Measurements from ENCODE around the gene RAB40C.
A peak's percentile ranks its signal among the peaks of the same experiment; 100 is the strongest.

RAB40C gene

DNA sequence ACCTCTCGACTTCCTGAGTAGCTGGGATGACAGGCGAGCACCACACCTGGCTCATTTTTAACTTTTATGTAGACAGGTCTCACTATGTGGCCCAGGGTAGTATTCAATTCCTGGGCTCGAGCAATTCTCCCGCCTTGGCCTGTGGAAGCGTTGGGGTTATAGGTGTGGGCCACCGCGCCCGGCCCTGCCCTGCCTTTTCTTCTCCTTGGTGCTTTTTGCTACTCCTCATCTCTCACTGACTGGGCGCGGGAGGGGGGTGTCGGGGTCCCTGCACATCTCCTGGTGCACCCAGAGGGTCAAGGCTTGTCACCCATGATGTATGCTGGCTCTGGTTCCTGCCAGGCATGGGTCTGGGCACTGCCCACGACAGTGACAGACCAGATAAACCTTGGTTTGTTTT, 54.7 kb downstream of the RAB40C start:
- Histone ChIP-seq H3K4me1 (ENCODE audit: control insufficient read depth in 1 of 2, insufficient read depth in 2 of 2, low read length in 2 of 2) (peaks cover 20 to 33% of the 10 kb centered on the region in 2 experiments), H2BK5ac (ENCODE audit: low read depth, low read length, poor library complexity) (no peak overlapping the region), H3K9ac (ENCODE audit: low read length) (no peak overlapping the region), H3K18ac (ENCODE audit: low read length) (no peak overlapping the region), H3K14ac (ENCODE audit: low read length) (no peak overlapping the region), H4K91ac (ENCODE audit: low read depth, low read length) (no peak overlapping the region), H4K12ac (ENCODE audit: low read depth, low read length) (no peak overlapping the region), H2AK5ac (ENCODE audit: low read length) (no peak overlapping the region), H3K79me2 (ENCODE audit: control insufficient read depth, insufficient read depth, low read length, poor library complexity) (peaks cover 11% of the 10 kb centered on the region), H3K4ac (ENCODE audit: low read depth, low read length) (no peak overlapping the region), H4K8ac (ENCODE audit: low read depth, low read length) (no peak overlapping the region), H3K27ac (ENCODE audit: low read depth, low read length) (no peak overlapping the region), H2BK120ac (ENCODE audit: insufficient read depth, low read length, poor library complexity) (no peak overlapping the region), H3K36me3 (ENCODE audit: control insufficient read depth in 1 of 2, insufficient read depth in 2 of 2, low read length in 2 of 2) (peaks cover 0 to 4% of the 10 kb centered on the region in 2 experiments), H3K23ac (ENCODE audit: low read length) (no peak overlapping the region), H3K9me3 (ENCODE audit: insufficient read depth, low read depth, low read length) (peaks cover 1% of the 10 kb centered on the region), H2AFZ (ENCODE audit: insufficient read depth, low read length, poor library complexity) (no peak overlapping the region), H3K4me3 (ENCODE audit: low read depth, low read length) (no peak overlapping the region), H3K4me2 (ENCODE audit: low read length) (no peak overlapping the region), H3K79me1 (ENCODE audit: low read length) (peaks cover 19% of the 10 kb centered on the region), H2BK12ac (ENCODE audit: low read length) (no peak overlapping the region), H3K27me3 (ENCODE audit: insufficient read depth, low read length) (no peaks in the 10 kb centered on the region)
- no CpG with 5 or more reads among the region's 12 CpGs for WGBS (ENCODE audit: extremely low coverage, insufficient coverage, insufficient read length)
- no peak for DNase-seq

GRCh38 chr16:645852-646678, 56.2 kb downstream of the RAB40C start:
- Histone ChIP-seq H4K91ac (ENCODE audit: low read depth, low read length) (no peak overlapping the region), H2AK5ac (ENCODE audit: low read length) (no peak overlapping the region), H3K14ac (ENCODE audit: low read length) (no peak overlapping the region), H3K18ac (ENCODE audit: low read length) (no peak overlapping the region), H2BK120ac (ENCODE audit: insufficient read depth, low read length, poor library complexity) (no peak overlapping the region), H3K79me2 (ENCODE audit: control insufficient read depth, insufficient read depth, low read length, poor library complexity) (peaks cover 12% of the 10 kb centered on the region), H2BK12ac (ENCODE audit: low read length) (no peak overlapping the region), H3K27me3 (ENCODE audit: insufficient read depth, low read length) (no peaks in the 10 kb centered on the region), H3K9ac (ENCODE audit: low read length) (no peak overlapping the region), H4K12ac (ENCODE audit: low read depth, low read length) (no peak overlapping the region), H3K79me1 (ENCODE audit: low read length) (peaks cover 21% of the 10 kb centered on the region), H2AFZ (ENCODE audit: insufficient read depth, low read length, poor library complexity) (no peak overlapping the region), H3K4ac (ENCODE audit: low read depth, low read length) (no peak overlapping the region), H3K4me1 (ENCODE audit: control insufficient read depth in 1 of 2, insufficient read depth in 2 of 2, low read length in 2 of 2) (peaks cover 20 to 33% of the 10 kb centered on the region in 2 experiments), H3K4me3 (ENCODE audit: low read depth, low read length) (no peak overlapping the region), H3K23ac (ENCODE audit: low read length) (no peak overlapping the region), H3K27ac (ENCODE audit: low read depth, low read length) (no peak overlapping the region), H2BK5ac (ENCODE audit: low read depth, low read length, poor library complexity) (no peak overlapping the region), H3K9me3 (ENCODE audit: insufficient read depth, low read depth, low read length) (peaks cover 1% of the 10 kb centered on the region), H3K36me3 (ENCODE audit: control insufficient read depth in 1 of 2, insufficient read depth in 2 of 2, low read length in 2 of 2) (peaks cover 0 to 4% of the 10 kb centered on the region in 2 experiments), H4K8ac (ENCODE audit: low read depth, low read length) (no peak overlapping the region), H3K4me2 (ENCODE audit: low read length) (no peak overlapping the region)
- DNase-seq, result peak; percentile 86 to 91
- WGBS (ENCODE audit: extremely low coverage, insufficient coverage, insufficient read length), result no CpG with 5 or more reads among the region's 32 CpGs

GRCh38 chr16:646679-647172, 56.9 kb downstream of the RAB40C start:
- Histone ChIP-seq H4K8ac (ENCODE audit: low read depth, low read length) (no peak overlapping the region), H3K36me3 (ENCODE audit: control insufficient read depth in 1 of 2, insufficient read depth in 2 of 2, low read length in 2 of 2) (peaks cover 2 to 6% of the 10 kb centered on the region in 2 experiments), H3K27me3 (ENCODE audit: insufficient read depth, low read length) (no peaks in the 10 kb centered on the region), H4K12ac (ENCODE audit: low read depth, low read length) (no peak overlapping the region), H3K23ac (ENCODE audit: low read length) (no peak overlapping the region), H3K79me2 (ENCODE audit: control insufficient read depth, insufficient read depth, low read length, poor library complexity) (peaks cover 9% of the 10 kb centered on the region), H3K4me2 (ENCODE audit: low read length) (no peak overlapping the region), H3K4me3 (ENCODE audit: low read depth, low read length) (no peak overlapping the region), H3K79me1 (ENCODE audit: low read length) (peaks cover 17% of the 10 kb centered on the region), H2BK120ac (ENCODE audit: insufficient read depth, low read length, poor library complexity) (no peak overlapping the region), H3K4ac (ENCODE audit: low read depth, low read length) (no peak overlapping the region), H3K9ac (ENCODE audit: low read length) (no peak overlapping the region), H3K27ac (ENCODE audit: low read depth, low read length) (no peak overlapping the region), H2AK5ac (ENCODE audit: low read length) (no peak overlapping the region), H3K14ac (ENCODE audit: low read length) (no peak overlapping the region), H3K4me1 (ENCODE audit: control insufficient read depth in 1 of 2, insufficient read depth in 2 of 2, low read length in 2 of 2) (peaks cover 16 to 29% of the 10 kb centered on the region in 2 experiments), H3K18ac (ENCODE audit: low read length) (no peak overlapping the region), H2BK12ac (ENCODE audit: low read length) (no peak overlapping the region), H2AFZ (ENCODE audit: insufficient read depth, low read length, poor library complexity) (no peak overlapping the region), H2BK5ac (ENCODE audit: low read depth, low read length, poor library complexity) (no peak overlapping the region), H4K91ac (ENCODE audit: low read depth, low read length) (no peak overlapping the region), H3K9me3 (ENCODE audit: insufficient read depth, low read depth, low read length) (peaks cover 1% of the 10 kb centered on the region)
- no CpG with 5 or more reads among the region's 22 CpGs for WGBS (ENCODE audit: extremely low coverage, insufficient coverage, insufficient read length)
- DNase-seq, result no peak

GRCh38 chr16:647173-647902, 57.5 kb downstream of the RAB40C start:
- no peak overlapping the region for H2AFZ ChIP-seq (ENCODE audit: insufficient read depth, low read length, poor library complexity)
- DNase-seq, result no peak
- H4K8ac ChIP-seq (ENCODE audit: low read depth, low read length), result no peak overlapping the region
- H3K27me3 ChIP-seq (ENCODE audit: insufficient read depth, low read length), result no peaks in the 10 kb centered on the region
- peaks cover 3 to 9% of the 10 kb centered on the region in 2 experiments for H3K36me3 ChIP-seq (ENCODE audit: control insufficient read depth in 1 of 2, insufficient read depth in 2 of 2, low read length in 2 of 2)
- H3K4ac ChIP-seq (ENCODE audit: low read depth, low read length), result no peak overlapping the region
- H3K14ac ChIP-seq (ENCODE audit: low read length), result no peak overlapping the region
- peaks cover 13% of the 10 kb centered on the region for H3K79me1 ChIP-seq (ENCODE audit: low read length)
- no peak overlapping the region for H3K27ac ChIP-seq (ENCODE audit: low read depth, low read length)
- peaks cover 7% of the 10 kb centered on the region for H3K79me2 ChIP-seq (ENCODE audit: control insufficient read depth, insufficient read depth, low read length, poor library complexity)
- H3K4me1 ChIP-seq (ENCODE audit: control insufficient read depth in 1 of 2, insufficient read depth in 2 of 2, low read length in 2 of 2), result peaks cover 15 to 27% of the 10 kb centered on the region in 2 experiments
- H2AK5ac ChIP-seq (ENCODE audit: low read length), result no peak overlapping the region
- H4K12ac ChIP-seq (ENCODE audit: low read depth, low read length), result no peak overlapping the region
- H3K18ac ChIP-seq (ENCODE audit: low read length), result no peak overlapping the region
- H3K4me2 ChIP-seq (ENCODE audit: low read length), result no peak overlapping the region
- no peak overlapping the region for H2BK120ac ChIP-seq (ENCODE audit: insufficient read depth, low read length, poor library complexity)
- H2BK5ac ChIP-seq (ENCODE audit: low read depth, low read length, poor library complexity), result no peak overlapping the region
- H3K9ac ChIP-seq (ENCODE audit: low read length), result no peak overlapping the region
- no peak overlapping the region for H3K4me3 ChIP-seq (ENCODE audit: low read depth, low read length)
- peaks cover 1% of the 10 kb centered on the region for H3K9me3 ChIP-seq (ENCODE audit: insufficient read depth, low read depth, low read length)
- WGBS (ENCODE audit: extremely low coverage, insufficient coverage, insufficient read length), result no CpG with 5 or more reads among the region's 25 CpGs
- H4K91ac ChIP-seq (ENCODE audit: low read depth, low read length), result no peak overlapping the region
- no peak overlapping the region for H2BK12ac ChIP-seq (ENCODE audit: low read length)
- no peak overlapping the region for H3K23ac ChIP-seq (ENCODE audit: low read length)
